Activated CD4-positive, alpha-beta T cell treated with anti-CD3 and anti-CD28 coated beads, Interleukin-2, amount 10 ng/mL, durations not matched to agents 7 days and 5 days (primary cell): Measurements from ENCODE around the gene CD81. TPM values are rescaled to one million over a fixed set of nuclear protein-coding genes. Genes with fewer than 3 reads are reported as not detected.

Experiments used
- CTCF ChIA-PET: fragments of 350-600 bp; sonication (Branson Sonifier 250); formaldehyde crosslinking; loops from one replicate; lab custom pipeline; 2021; ENCODE audit warnings: antibody characterized with exemption; lab: Charles Lee
- POLR2A ChIA-PET: fragments of 350-600 bp; sonication (Branson Sonifier 250); formaldehyde crosslinking; loops from one replicate; lab custom pipeline; 2021; ENCODE audit warnings: antibody characterized with exemption; lab: Charles Lee
- DNase-seq: peaks from one replicate; pipeline ENCODE4 v3.0.0-alpha.2; 2020
- H3K27ac Mint-ChIP-seq: one replicate; pipeline ENCODE4 v1.8.0; 2021; ENCODE audit warnings: mild to moderate bottlenecking, moderate library complexity, mixed read lengths
- H3K27me3 Mint-ChIP-seq: one replicate; pipeline ENCODE4 v1.8.0; 2021; ENCODE audit warnings: mixed read lengths
- H3K36me3 Mint-ChIP-seq: one replicate; pipeline ENCODE4 v1.8.0; 2021; ENCODE audit warnings: low read depth, mixed read lengths
- H3K4me1 Mint-ChIP-seq: one replicate; pipeline ENCODE4 v1.8.0; 2021; ENCODE audit warnings: mixed read lengths
- H3K4me3 Mint-ChIP-seq: one replicate; pipeline ENCODE4 v1.8.0; 2021; ENCODE audit warnings: mild to moderate bottlenecking, moderate library complexity, mixed read lengths
- H3K9me3 Mint-ChIP-seq: one replicate; pipeline ENCODE4 v1.8.0; 2021; ENCODE audit warnings: mixed read lengths
- total RNA-seq, 2 experiments: library from RNA; stranded (reverse); gene quantifications; one replicate each; pipeline ENCODE4 v1.2.3, GENCODE V29; 2021

CD81 gene
- total RNA-seq, 2 experiments from 2014 or later = 137 to 157 TPM

DNA sequence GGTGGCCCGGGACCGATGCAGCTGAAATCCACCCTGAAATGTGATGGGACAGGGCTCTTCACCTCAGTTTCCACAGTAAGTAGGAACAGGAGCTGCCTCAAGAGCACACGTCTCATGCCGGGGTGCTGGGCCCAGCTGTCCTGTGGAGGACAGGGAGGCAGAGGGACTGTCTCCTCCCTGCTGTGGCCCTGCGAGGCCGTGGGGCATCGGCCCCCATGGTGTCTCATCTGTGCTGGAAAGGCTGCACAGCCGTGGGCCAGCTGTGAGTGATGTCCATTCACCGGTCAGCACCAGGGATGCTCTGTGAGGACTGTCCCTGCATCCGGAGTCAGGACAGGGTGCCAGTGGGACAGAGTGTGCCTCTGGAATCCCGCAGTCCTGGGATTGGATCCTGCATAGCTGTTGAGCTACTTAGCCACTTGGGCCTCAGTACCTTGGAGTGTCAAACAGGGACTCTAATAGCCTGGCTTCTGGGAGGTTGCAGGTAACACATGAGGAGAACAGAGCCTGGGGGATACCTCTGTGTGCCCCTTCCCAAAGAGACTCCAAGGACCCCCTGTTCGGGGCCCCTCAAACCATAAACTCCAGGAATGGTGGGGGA, 50.7 kb downstream of the CD81 start:
- Mint-ChIP-seq H3K27ac (no peak overlapping the region), H3K9me3 (no peaks in the 10 kb centered on the region), H3K36me3 (no peaks in the 10 kb centered on the region), H3K4me3 (no peak overlapping the region), H3K27me3 (no peaks in the 10 kb centered on the region), H3K4me1 (no peaks in the 10 kb centered on the region)
- POLR2A ChIA-PET = no interaction called here
- CTCF ChIA-PET = interaction anchor here (0.6 to 8.4 kb wide), 11 partner anchors 8 to 464 kb away, joined by 3 to 88 read pairs (median 5); no protein-coding TSS in a partner anchor
- DNase-seq = no peak

DNA sequence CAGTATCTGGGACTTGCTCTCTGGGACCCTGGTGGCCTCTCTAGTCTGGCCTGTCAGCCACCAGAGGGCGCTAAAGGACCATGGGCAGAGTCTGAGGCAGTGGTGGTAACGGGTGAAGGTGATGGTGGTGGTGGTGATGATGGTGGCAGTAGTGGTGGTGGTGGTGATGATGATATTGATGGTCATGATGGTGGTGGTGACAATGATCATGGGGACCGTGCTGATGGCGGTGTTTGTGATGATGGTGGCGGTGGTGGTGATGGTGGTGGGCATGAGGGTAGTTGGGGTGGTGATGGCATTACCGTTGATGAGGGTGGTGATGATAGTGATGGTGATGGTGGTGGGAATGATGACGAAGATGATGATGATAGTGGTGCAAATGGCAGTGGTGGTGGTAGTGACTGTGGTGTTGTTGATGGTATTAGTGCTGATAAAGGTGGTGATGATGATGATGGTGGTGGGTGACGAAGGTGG, 51.2 kb downstream of the CD81 start:
- no peak overlapping the region for H3K27ac Mint-ChIP-seq
- ChIA-PET POLR2A (no interaction called here), CTCF (interaction anchor here (0.7 to 8.4 kb wide), 6 partner anchors 9 to 464 kb away, joined by 3 to 88 read pairs (median 7); no protein-coding TSS in a partner anchor)
- peak; percentile 90 for DNase-seq
- no peaks in the 10 kb centered on the region for H3K36me3 Mint-ChIP-seq
- no peak overlapping the region for H3K4me3 Mint-ChIP-seq
- H3K4me1 Mint-ChIP-seq = no peaks in the 10 kb centered on the region
- H3K27me3 Mint-ChIP-seq = no peaks in the 10 kb centered on the region
- no peaks in the 10 kb centered on the region for H3K9me3 Mint-ChIP-seq

DNA sequence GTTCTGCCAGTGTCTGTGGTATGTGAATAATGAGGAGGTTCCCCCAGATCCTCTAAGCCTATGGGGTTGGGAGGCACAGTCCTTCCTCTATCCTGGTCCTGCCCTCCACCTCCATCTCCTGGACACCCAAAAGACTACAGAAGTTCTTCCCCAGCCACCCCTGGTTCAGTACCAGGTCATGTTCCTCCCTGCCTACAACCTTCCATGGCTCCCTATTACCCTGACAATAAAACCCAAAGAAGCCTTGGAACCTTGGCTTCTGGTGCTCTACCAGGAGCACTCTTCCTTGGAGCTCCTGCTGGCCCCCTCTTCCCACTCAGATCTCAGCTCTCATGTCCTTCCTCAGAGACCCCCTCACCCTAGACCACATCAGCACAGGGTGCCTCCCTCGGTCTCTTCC, 54.3 kb downstream of the CD81 start:
- H3K36me3 Mint-ChIP-seq = no peaks in the 10 kb centered on the region

DNA sequence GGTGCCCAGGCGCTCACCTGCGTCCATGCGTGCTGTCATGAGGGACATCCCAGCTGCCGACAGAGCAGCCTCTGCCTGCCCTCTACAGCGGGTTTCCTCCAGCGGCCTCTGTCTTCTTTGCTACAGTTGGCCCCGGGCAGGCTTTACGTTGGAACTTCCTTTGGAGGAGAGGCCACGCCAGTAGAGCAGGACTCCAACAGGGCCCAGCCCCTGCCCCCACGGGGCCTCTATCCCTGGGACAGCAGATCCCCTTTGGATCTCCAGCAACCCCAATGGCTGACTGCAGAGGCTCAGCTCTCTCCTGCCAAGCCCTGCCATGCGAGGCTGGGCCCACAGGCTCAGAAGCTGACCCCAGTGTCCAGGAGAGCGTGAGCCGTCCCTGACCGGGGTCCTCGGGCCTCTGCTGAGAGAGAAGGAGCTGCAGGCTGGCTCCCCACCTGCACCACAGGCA, 55.1 kb downstream of the CD81 start:
- Mint-ChIP-seq H3K4me3 (no peak overlapping the region), H3K4me1 (no peaks in the 10 kb centered on the region), H3K27me3 (no peaks in the 10 kb centered on the region), H3K27ac (no peak overlapping the region), H3K36me3 (no peaks in the 10 kb centered on the region), H3K9me3 (no peaks in the 10 kb centered on the region)
- CTCF ChIA-PET = interaction anchor here (1.0 to 1.9 kb wide), 3 partner anchors 11 to 456 kb away, joined by 3 to 8 read pairs (median 5); no protein-coding TSS in a partner anchor
- POLR2A ChIA-PET = no interaction called here
- DNase-seq = no peak

More for the DNA sequence above, 54.3 kb downstream of the CD81 start:
- CTCF ChIA-PET = interaction anchor here (0.8 to 1.9 kb wide), 4 partner anchors 102 to 461 kb away, joined by 3 to 8 read pairs (median 4); no protein-coding TSS in a partner anchor
- POLR2A ChIA-PET = no interaction called here
- H3K9me3 Mint-ChIP-seq = no peaks in the 10 kb centered on the region
- DNase-seq = no peak
- H3K4me1 Mint-ChIP-seq = no peaks in the 10 kb centered on the region
- no peak overlapping the region for H3K4me3 Mint-ChIP-seq
- H3K27ac Mint-ChIP-seq = no peak overlapping the region
- H3K27me3 Mint-ChIP-seq = no peaks in the 10 kb centered on the region

DNA sequence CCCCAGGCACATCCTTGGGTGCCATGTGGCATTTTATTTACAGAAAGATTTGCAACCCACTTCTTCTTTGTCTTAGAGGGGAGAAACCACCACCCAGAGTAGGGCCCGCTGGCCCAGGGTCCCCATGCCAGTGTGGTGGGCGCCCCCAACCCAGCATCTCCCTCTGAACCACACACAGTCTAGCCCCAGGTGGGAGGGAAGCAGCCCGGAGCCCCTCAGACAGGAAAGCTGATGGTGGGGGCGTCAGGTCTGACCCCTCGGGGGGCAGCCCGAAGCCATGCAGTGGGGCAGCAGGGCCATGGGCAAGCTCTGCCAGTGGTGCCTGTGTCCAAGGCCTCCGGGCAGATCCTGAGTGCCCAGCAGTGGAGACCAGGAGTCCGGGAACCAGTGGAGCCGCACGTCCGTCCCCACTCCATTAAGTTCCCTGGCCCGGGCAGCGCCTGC, 55.5 kb downstream of the CD81 start:
- CTCF ChIA-PET = interaction anchor here (1.0 kb wide), 1 partner anchor 12 kb away, joined by 3 read pairs; no protein-coding TSS in a partner anchor
- POLR2A ChIA-PET = no interaction called here
- peaks cover 1% of the 10 kb centered on the region for H3K27me3 Mint-ChIP-seq
- H3K4me1 Mint-ChIP-seq = no peaks in the 10 kb centered on the region
- no peak overlapping the region for H3K27ac Mint-ChIP-seq
- no peaks in the 10 kb centered on the region for H3K9me3 Mint-ChIP-seq
- H3K4me3 Mint-ChIP-seq = no peak overlapping the region
- H3K36me3 Mint-ChIP-seq = no peaks in the 10 kb centered on the region
- no peak for DNase-seq

DNA sequence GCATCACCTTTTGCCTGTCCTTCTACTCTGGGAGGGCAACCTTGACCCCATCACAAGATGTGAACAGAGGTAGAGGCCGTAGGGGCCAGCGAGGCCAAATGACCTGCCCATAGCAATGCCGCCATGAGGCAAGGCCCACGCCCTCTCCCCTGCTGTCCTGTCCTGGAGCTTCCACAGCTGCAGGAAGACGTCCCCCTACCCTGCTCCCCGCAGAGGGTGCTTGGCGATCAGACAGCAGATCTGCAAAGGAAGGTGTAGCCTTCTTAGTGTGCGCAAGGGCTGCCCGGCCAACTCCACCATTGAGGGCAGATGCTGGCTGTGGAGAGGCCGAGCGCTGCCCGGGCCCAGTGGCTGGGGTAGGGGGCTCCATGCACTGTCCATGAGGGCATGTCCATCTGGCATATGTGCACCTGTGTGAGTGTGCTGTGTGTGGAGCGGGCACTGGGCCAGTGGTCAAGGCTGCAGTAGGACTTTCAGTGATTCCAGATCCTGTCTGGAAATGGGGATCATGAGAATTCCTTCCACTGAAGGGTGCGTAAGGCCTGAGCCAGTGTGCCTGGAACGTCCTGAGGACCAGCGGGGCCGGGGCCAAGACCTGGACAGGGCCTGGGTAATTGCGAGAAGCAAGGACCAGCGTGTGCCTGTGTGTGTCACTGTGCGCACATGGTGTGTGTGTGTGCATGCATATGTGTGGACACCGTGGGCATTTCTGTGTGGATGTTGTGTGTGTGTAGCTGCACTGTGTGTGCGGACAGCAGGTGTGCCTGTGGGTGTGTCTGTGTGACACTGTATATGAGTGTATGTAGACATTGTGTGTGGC, 56.2 kb downstream of the CD81 start:
- Mint-ChIP-seq H3K27me3 (peaks cover 2% of the 10 kb centered on the region), H3K4me3 (no peak overlapping the region), H3K9me3 (no peaks in the 10 kb centered on the region), H3K36me3 (no peaks in the 10 kb centered on the region), H3K4me1 (no peaks in the 10 kb centered on the region), H3K27ac (no peak overlapping the region)
- DNase-seq = no peak
- ChIA-PET POLR2A (no interaction called here), CTCF (no interaction called here)

DNA sequence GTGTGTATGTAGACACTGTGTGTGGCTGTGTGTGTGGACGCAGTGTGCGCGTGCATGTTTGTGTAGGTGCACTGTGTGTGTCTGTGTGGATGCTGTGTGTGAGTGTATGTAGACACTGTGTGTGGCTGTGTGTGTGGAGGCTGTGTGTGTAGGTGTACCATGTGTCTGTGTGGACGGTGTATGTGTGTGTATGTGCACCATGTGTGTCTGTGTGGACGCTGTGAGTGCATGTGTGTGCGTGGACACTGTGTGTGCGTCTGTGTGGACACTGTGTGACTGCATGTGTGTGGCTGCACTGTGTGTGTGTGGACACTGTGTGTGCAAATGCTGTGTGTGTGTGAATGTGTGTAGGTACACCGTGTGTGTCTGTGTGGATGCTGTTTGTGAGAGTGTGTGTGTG, 56.9 kb downstream of the CD81 start:
- Mint-ChIP-seq H3K36me3 (no peaks in the 10 kb centered on the region), H3K27me3 (peaks cover 5% of the 10 kb centered on the region), H3K4me3 (no peak overlapping the region), H3K4me1 (no peaks in the 10 kb centered on the region), H3K27ac (no peak overlapping the region), H3K9me3 (no peaks in the 10 kb centered on the region)
- CTCF ChIA-PET = no interaction called here
- POLR2A ChIA-PET = no interaction called here
- DNase-seq = no peak

DNA sequence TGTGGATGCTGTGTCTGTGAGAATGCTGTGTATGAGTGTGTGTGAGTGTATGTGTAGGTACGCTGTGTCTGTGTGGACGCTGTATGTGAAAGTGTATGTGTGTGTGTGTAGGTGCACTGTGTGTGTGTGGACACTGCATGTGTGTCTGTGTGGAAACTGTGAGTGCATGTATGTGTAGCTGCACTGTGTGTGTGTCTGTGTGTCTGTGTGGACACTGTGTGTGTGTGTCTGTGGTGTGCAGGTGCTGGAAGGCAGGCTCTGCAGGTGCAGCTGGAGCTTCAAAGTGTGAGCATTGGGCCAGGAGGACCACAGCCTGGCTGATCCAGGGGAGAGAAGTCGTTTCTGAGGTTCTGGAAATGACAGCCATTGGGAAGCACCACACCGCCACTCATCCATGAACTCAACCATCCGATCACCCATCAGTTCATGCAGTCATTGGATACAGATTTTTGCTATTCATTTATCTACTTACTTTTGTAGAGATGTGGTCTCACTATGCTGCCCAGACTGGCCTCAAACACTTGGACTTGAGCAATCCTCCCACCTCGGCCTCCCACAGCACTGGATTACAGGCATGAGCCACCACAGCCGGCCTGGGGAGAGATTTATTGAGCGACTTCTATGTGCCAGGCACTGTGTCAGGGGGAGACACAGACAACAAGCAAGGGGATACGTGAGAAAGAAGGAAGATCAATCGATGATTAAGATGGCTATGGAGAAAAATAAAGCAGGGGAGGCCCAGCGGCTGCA, 57.6 kb downstream of the CD81 start:
- Mint-ChIP-seq H3K27me3 (peaks cover 7% of the 10 kb centered on the region), H3K9me3 (no peaks in the 10 kb centered on the region), H3K4me1 (no peaks in the 10 kb centered on the region), H3K4me3 (no peak overlapping the region), H3K36me3 (no peaks in the 10 kb centered on the region), H3K27ac (no peak overlapping the region)
- DNase-seq = no peak
- CTCF ChIA-PET = no interaction called here
- POLR2A ChIA-PET = no interaction called here

DNA sequence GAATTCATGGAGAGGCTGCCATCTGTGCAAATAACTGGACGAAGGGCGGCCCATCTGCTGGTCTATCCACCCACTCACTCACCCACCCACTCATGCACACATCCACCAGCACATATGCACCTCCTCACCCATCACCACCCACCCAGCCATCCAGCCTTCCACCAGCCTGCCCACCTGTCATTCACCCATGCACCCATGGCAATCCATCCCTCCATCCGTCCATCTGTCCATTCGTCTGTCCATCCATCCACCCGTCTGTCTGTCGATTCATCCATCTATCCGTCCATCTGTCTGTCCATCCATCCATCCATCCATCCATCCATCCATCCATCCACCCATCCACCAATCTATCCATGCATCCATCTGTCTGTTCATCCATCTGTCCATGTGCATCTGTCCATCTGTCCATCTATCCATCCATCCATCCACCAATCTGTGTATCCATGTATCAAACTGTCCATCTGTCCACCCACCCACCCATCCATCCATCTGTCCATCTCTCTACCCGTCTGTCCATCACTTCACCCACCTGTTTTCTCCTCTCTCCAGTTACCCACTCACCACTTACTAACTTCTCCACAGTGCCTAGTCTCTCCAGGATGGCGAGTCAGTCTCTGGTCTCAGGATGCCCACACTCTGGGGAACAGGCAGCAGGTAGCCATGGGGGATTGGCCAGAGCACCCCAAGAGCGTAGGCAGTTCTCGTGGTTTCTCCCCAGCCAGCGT, 58.3 kb downstream of the CD81 start:
- DNase-seq = no peak
- Mint-ChIP-seq H3K4me3 (no peak overlapping the region), H3K27ac (no peak overlapping the region), H3K36me3 (no peaks in the 10 kb centered on the region), H3K9me3 (no peaks in the 10 kb centered on the region), H3K27me3 (peaks cover 9% of the 10 kb centered on the region), H3K4me1 (no peaks in the 10 kb centered on the region)
- POLR2A ChIA-PET = no interaction called here
- CTCF ChIA-PET = no interaction called here

DNA sequence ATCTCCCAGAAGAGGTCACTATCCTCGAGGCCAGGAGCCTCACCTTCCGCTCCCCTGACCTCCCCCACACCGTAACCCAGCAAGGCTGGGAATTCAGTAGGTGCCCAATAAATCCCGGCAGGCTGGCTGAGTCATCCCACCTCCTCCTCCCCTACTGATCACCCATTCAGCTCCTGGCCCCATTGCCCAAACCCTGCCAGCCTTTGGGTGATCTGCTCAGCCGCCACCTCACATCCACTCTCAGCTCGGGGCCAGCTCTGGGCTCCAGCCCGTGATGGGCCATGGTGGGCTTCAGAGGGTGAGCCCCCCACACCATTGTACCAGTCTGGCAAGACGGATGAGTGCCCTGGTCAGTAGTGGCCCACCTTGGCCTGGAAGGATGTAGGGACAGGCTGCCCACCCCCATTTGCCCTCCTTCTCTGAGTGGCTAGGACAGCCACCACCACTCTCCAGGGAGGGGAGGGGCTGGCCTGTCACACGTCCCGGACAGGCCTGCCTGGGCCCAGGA, 59.0 kb downstream of the CD81 start:
- ChIA-PET CTCF (interaction anchor here (1.2 kb wide), 2 partner anchors 16 to 30 kb away, joined by 3 to 4 read pairs; no protein-coding TSS in a partner anchor), POLR2A (no interaction called here)
- no peaks in the 10 kb centered on the region for H3K9me3 Mint-ChIP-seq
- H3K36me3 Mint-ChIP-seq = no peaks in the 10 kb centered on the region
- no peak overlapping the region for H3K4me3 Mint-ChIP-seq
- no peak overlapping the region for H3K27ac Mint-ChIP-seq
- no peak for DNase-seq
- H3K27me3 Mint-ChIP-seq = peaks cover 10% of the 10 kb centered on the region
- no peaks in the 10 kb centered on the region for H3K4me1 Mint-ChIP-seq

DNA sequence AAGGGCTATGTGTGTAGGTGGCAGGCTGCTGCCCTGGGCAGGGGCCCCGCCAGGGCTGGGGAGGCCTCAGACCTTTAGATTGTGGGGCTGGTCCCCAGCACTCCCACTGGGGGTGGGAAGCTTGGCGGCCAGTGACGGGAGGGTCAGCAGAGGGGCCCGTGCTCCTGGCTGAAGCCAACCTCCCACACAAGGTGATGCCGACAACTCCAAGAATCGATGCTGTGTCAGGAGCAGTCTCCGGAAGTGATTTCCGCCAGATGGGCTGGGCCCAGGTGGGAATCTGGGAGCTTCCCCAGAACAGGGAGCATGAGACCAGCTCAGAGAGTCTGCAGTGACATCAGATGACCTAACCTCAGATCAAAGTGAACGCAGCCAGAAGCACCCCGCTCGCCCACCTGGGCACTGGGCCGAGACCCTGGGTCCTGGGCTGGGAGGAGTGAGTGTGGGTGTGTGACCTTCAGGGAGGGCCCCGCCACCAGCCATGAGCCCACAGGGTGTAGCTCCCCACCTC, 59.5 kb downstream of the CD81 start:
- no peaks in the 10 kb centered on the region for H3K36me3 Mint-ChIP-seq
- H3K4me3 Mint-ChIP-seq = no peak overlapping the region
- H3K9me3 Mint-ChIP-seq = no peaks in the 10 kb centered on the region
- CTCF ChIA-PET = interaction anchor here (1.2 to 1.6 kb wide), 3 partner anchors 16 to 94 kb away, joined by 3 to 4 read pairs (median 4); no protein-coding TSS in a partner anchor
- DNase-seq = no peak
- POLR2A ChIA-PET = no interaction called here
- H3K4me1 Mint-ChIP-seq = no peaks in the 10 kb centered on the region
- H3K27ac Mint-ChIP-seq = no peak overlapping the region
- H3K27me3 Mint-ChIP-seq = peaks cover 10% of the 10 kb centered on the region
